B cell (primary cell): ENCODE data around the gene LRRC8D. TPM values are rescaled to one million over a fixed set of nuclear protein-coding genes. Genes with fewer than 3 reads are reported as not detected.

Source experiments
- ATAC-seq: fragments of 200-7000 bp; cut with Tn5 transposase; one replicate; pipeline ENCODE4 v1.10.0; 2021; ENCODE audit warnings: low read depth, mild to moderate bottlenecking, moderate number of reproducible peaks, moderate library complexity
- CTCF ChIA-PET: fragments of 350-600 bp; sonication (Branson Sonifier 250); formaldehyde crosslinking; loops from one replicate; lab custom pipeline; 2021; ENCODE audit warnings: antibody characterized with exemption, inconsistent platforms; lab: Charles Lee
- POLR2A ChIA-PET: fragments of 350-600 bp; sonication (Branson Sonifier 250); formaldehyde crosslinking; loops from one replicate; lab custom pipeline; 2021; ENCODE audit warnings: antibody characterized with exemption; lab: Charles Lee
- DNase-seq: peaks from one replicate; pipeline ENCODE4 v3.0.0; 2013
- H2AFZ ChIP-seq: 2 replicates; pipeline ENCODE4 v1.6.1; 2012; ENCODE audit warnings: mild to moderate bottlenecking, low read depth, low read length; ENCODE audit not compliant: insufficient read depth, poor library complexity, severe bottlenecking
- H3K27ac ChIP-seq, 2 donors: 1 replicate in 1 of 2; 2 replicates in 1 of 2; pipeline ENCODE4 v1.5.1; 2012 to 2013; ENCODE audit warnings: low read length in 2 of 2, mild to moderate bottlenecking in 2 of 2, moderate library complexity in 1 of 2
- H3K27me3 ChIP-seq, 4 experiments: fragments of 200-600 bp in 1 of 4; sonication (generic) in 1 of 4; replicated peaks in 1 of 4; 1 replicate in 2 of 4; 2 replicates in 2 of 4; pipeline versions ENCODE4 v1.6.1 to v1.7.0; 2013 to 2016; ENCODE audit warnings: low read length in 3 of 4, mild to moderate bottlenecking in 2 of 4, mixed read lengths in 1 of 4, moderate library complexity in 1 of 4; ENCODE audit not compliant: insufficient read depth in 4 of 4, control insufficient read depth in 3 of 4; ENCODE audit errors: control extremely low read depth in 1 of 4
- H3K36me3 ChIP-seq, 2 experiments: replicated peaks in 1 of 2; 1 replicate in 1 of 2; 2 replicates in 1 of 2; pipeline versions ENCODE4 v1.6.1 to v1.7.1; 2013; ENCODE audit warnings: low read length in 1 of 2; ENCODE audit not compliant: insufficient read depth in 2 of 2, control insufficient read depth in 1 of 2; ENCODE audit errors: control extremely low read depth in 1 of 2, extremely low read depth in 1 of 2
- H3K4me1 ChIP-seq, 2 donors: fragments of 200-600 bp in 1 of 2; sonication (generic) in 1 of 2; 1 replicate in 1 of 2; 2 replicates in 1 of 2; pipeline versions ENCODE4 v1.5.1 to v1.6.1; 2013 to 2017; ENCODE audit warnings: low read length in 2 of 2; ENCODE audit not compliant: control insufficient read depth in 2 of 2, insufficient read depth in 2 of 2
- H3K4me2 ChIP-seq: replicated peaks from 2 replicates; pipeline ENCODE3; 2012; ENCODE audit warnings: mild to moderate bottlenecking, low read depth, low read length; ENCODE audit not compliant: poor library complexity, severe bottlenecking
- H3K4me3 ChIP-seq, 5 experiments: fragments of 200-600 bp in 1 of 5; sonication (generic) in 1 of 5; 1 replicate in 3 of 5; 2 replicates in 2 of 5; pipeline versions ENCODE4 v1.5.1 to v1.7.0; 2011 to 2016; ENCODE audit warnings: low read length in 4 of 5, mild to moderate bottlenecking in 4 of 5, low read depth in 2 of 5, control low read depth in 1 of 5, moderate library complexity in 1 of 5; ENCODE audit not compliant: insufficient read depth in 1 of 5; ENCODE audit errors: control extremely low read depth in 1 of 5, extremely low read depth in 1 of 5
- H3K79me2 ChIP-seq: fragments of 200-600 bp; sonication (generic); one replicate; pipeline ENCODE4 v1.6.0; 2016; ENCODE audit warnings: low read length; ENCODE audit not compliant: control insufficient read depth, insufficient read depth
- H3K9ac ChIP-seq: fragments of 200-600 bp; sonication (generic); 2 replicates; pipeline ENCODE4 v1.6.1; 2017; ENCODE audit warnings: mild to moderate bottlenecking, low read length, moderate library complexity
- H3K9me3 ChIP-seq, 3 donors: one replicate each; pipeline versions ENCODE4 v1.6.1 to v1.7.1; 2013; ENCODE audit warnings: low read length in 2 of 3; ENCODE audit not compliant: control insufficient read depth in 2 of 3, insufficient read depth in 1 of 3; ENCODE audit errors: control extremely low read depth in 1 of 3
- H4K20me1 ChIP-seq: 2 replicates; pipeline ENCODE4 v1.6.0; 2012; ENCODE audit warnings: mild to moderate bottlenecking, low read length; ENCODE audit not compliant: insufficient read depth, control insufficient read depth, poor library complexity, severe bottlenecking
- H3K27ac Mint-ChIP-seq: one replicate; pipeline ENCODE4 v1.8.0; 2021; ENCODE audit warnings: mixed read lengths
- H3K27me3 Mint-ChIP-seq: one replicate; pipeline ENCODE4 v1.8.0; 2021; ENCODE audit warnings: mixed read lengths
- H3K4me1 Mint-ChIP-seq: one replicate; pipeline ENCODE4 v1.8.0; 2021; ENCODE audit warnings: mixed read lengths
- H3K4me3 Mint-ChIP-seq: one replicate; pipeline ENCODE4 v1.8.0; 2021; ENCODE audit warnings: mixed read lengths
- H3K9me3 Mint-ChIP-seq: one replicate; pipeline ENCODE4 v1.8.0; 2022; ENCODE audit warnings: mixed read lengths; ENCODE audit not compliant: insufficient read depth
- EZH2 ChIP-seq: IDR thresholded peaks from 2 replicates; pipeline ENCODE4 v1.6.1; 2012; ENCODE audit warnings: borderline replicate concordance, low read depth, mild to moderate bottlenecking, moderate library complexity, low read length; ENCODE audit not compliant: insufficient read depth, poor library complexity, severe bottlenecking
- WGBS: methylation state at CpG from one replicate; pipeline ENCODE4 v1.1.5; 2013; ENCODE audit warnings: missing lambda C conversion rate; ENCODE audit not compliant: insufficient coverage; 5-methylcytosine and 5-hydroxymethylcytosine counted together
- intact Hi-C: fragments of 100-400 bp; cut with micrococcal nuclease; formaldehyde crosslinking; loops from one replicate; pipeline ENCODE4 v1.10.0; 2022
- polyA plus RNA-seq: library from polyadenylated mRNA; depleted of rRNA; stranded (reverse); fragments of >200 nt; gene quantifications from 2 replicates; pipeline ENCODE4 v1.2.3, GENCODE V29; 2012
- total RNA-seq, 2 donors: library from RNA; stranded (reverse); fragments of 120-200 nt in 1 of 2; gene quantifications; 1 replicate in 1 of 2; 2 replicates in 1 of 2; pipeline versions ENCODE4 v1.2.3 to v1.2.4, GENCODE V29; 2013 to 2022
- TF ChIP-seq, protein P1 (sequence below): fragments of 200-600 bp; IDR thresholded peaks from one replicate; pipeline ENCODE4 v1.8.0; 2022; ENCODE audit warnings: antibody characterized with exemption, mild to moderate bottlenecking

Gene LRRC8D
- total and polyA plus RNA-seq, 2 donors (not counting 1 experiment from before 2014, with no cell fraction given) = 23.7 to 47.0 TPM

DNA sequence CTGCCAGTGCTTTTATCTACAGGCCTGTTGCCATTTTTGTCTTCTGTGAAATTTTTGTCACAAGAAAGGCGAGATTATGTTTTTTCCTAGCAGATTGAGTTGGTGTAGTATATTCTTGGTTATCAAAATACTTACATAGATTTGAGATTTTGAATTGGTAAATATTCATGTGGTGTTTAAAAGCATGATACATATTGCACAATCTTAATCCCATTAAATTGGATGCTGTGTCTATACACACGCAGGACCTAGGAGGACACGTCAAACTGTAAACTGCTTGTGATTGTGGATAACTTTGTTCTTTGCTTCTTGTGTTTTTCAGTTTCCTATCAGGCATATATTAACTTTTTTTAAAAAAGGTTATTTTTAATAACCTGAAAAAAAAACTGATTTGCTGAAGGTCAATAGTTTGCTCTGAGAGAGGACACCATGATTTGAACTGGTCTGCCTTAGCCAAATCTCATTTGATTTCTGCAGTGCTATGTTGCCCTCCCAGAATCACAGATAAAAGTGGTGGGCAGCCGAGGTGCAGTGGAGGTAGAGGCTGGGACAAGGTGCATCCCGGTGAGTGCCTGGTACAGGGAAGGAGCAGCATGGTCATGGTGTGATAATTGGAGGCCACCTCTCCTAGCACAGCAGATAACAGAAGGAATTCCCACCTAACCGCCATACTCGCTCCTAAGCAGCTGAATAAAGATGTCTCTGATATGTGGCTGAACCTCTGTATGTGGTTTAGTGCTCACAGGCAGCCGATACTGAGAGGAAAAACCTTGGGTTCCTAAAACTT is 76.7 kb downstream of the LRRC8D start:
- no peaks in the 10 kb centered on the region for H3K9me3 ChIP-seq
- H3K36me3 ChIP-seq = peaks cover 3 to 5% of the 10 kb centered on the region in 2 experiments
- H3K4me2 ChIP-seq = no peak overlapping the region
- no peak overlapping the region for H2AFZ ChIP-seq
- no peak overlapping the region for H3K27ac Mint-ChIP-seq
- no peaks in the 10 kb centered on the region for H3K27me3 Mint-ChIP-seq
- no peaks in the 10 kb centered on the region for H3K27me3 ChIP-seq
- no peak overlapping the region for H3K9ac ChIP-seq
- H3K4me1 ChIP-seq = peaks cover 0 to 10% of the 10 kb centered on the region in 2 donors
- peaks cover 12% of the 10 kb centered on the region for H4K20me1 ChIP-seq
- DNase-seq (no peak), ATAC-seq (no peak)
- H3K27ac ChIP-seq = no peak overlapping the region
- no peak overlapping the region for H3K4me3 Mint-ChIP-seq
- H3K79me2 ChIP-seq = peaks cover 16% of the 10 kb centered on the region
- intact Hi-C loops = no loop called here
- peaks cover 34% of the 10 kb centered on the region for H3K4me1 Mint-ChIP-seq
- CTCF ChIA-PET = no interaction called here
- TF ChIP-seq, protein P1, sequence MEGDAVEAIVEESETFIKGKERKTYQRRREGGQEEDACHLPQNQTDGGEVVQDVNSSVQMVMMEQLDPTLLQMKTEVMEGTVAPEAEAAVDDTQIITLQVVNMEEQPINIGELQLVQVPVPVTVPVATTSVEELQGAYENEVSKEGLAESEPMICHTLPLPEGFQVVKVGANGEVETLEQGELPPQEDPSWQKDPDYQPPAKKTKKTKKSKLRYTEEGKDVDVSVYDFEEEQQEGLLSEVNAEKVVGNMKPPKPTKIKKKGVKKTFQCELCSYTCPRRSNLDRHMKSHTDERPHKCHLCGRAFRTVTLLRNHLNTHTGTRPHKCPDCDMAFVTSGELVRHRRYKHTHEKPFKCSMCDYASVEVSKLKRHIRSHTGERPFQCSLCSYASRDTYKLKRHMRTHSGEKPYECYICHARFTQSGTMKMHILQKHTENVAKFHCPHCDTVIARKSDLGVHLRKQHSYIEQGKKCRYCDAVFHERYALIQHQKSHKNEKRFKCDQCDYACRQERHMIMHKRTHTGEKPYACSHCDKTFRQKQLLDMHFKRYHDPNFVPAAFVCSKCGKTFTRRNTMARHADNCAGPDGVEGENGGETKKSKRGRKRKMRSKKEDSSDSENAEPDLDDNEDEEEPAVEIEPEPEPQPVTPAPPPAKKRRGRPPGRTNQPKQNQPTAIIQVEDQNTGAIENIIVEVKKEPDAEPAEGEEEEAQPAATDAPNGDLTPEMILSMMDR = no peak
- TF ChIP-seq EZH2 = no peak
- POLR2A ChIA-PET = no interaction called here
- WGBS = 100% methylated on average over 1 of the region's 8 CpGs
- H3K9me3 Mint-ChIP-seq = no peaks in the 10 kb centered on the region
- no peak overlapping the region for H3K4me3 ChIP-seq

DNA sequence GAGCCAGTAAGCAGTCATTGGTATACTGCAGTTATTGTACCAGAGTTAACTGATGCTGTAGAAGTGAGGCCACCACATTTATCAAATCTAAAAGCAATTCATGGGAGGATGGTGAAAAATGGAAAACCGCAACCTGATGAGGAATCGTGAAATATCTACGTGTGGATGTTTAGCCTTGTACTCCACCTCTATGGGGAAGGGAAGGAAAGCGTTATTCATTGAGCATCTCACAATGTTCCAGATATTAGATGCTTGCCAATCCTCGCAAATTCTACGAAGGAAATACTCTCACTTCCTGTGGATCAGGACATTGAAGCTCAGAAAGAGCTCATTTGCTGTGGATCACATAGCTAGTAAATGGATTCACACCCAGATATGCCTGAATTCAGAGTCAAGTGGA is 77.3 kb downstream of the LRRC8D start:
- no peaks in the 10 kb centered on the region for H3K9me3 ChIP-seq
- peaks cover 0 to 10% of the 10 kb centered on the region in 2 donors for H3K4me1 ChIP-seq
- ChIA-PET CTCF (no interaction called here), POLR2A (no interaction called here)
- no peaks in the 10 kb centered on the region for H3K27me3 ChIP-seq
- no peak overlapping the region for H3K4me3 Mint-ChIP-seq
- H3K9me3 Mint-ChIP-seq = no peaks in the 10 kb centered on the region
- no peaks in the 10 kb centered on the region for H3K27me3 Mint-ChIP-seq
- ATAC-seq = no peak
- intact Hi-C loops = no loop called here
- H3K27ac Mint-ChIP-seq = no peak overlapping the region
- no CpG with 5 or more reads among the region's 6 CpGs for WGBS
- no peak for DNase-seq
- peaks cover 37% of the 10 kb centered on the region for H3K4me1 Mint-ChIP-seq
- H3K27ac ChIP-seq = no peak overlapping the region
- H3K36me3 ChIP-seq = peaks cover 3 to 5% of the 10 kb centered on the region in 2 experiments
- no peak overlapping the region for H2AFZ ChIP-seq
- H3K79me2 ChIP-seq = peaks cover 16% of the 10 kb centered on the region
- no peak overlapping the region for H3K9ac ChIP-seq
- no peak overlapping the region for H3K4me2 ChIP-seq
- no peak overlapping the region for H3K4me3 ChIP-seq
- H4K20me1 ChIP-seq = peaks cover 12% of the 10 kb centered on the region
- TF ChIP-seq, protein P1 = no peak
- TF ChIP-seq EZH2 = no peak
